DMS 273 treated with DMSO at 0.1 percent for 48 hours (cell line): ENCODE measurements around the gene CEBPE.

Experiments used
- DNase-seq: peaks from one replicate; lab custom pipeline; 2025; lab: John Stamatoyannopoulos, UW

CEBPE gene

GRCh38 chr14:23118506-23119362 lies at the start of gene CEBPE:
TSS of gene CEBPE (minus strand) at chr14:23119255. CDS start at chr14:23119091, 164 bp downstream.
- no peak for DNase-seq

GRCh38 chr14:23168246-23168645 lies 49.2 kb upstream of the CEBPE start:
- no peak for DNase-seq

GRCh38 chr14:23167116-23167847 lies 48.2 kb upstream of the CEBPE start:
- DNase-seq, result no peak

GRCh38 chr14:23164949-23165348 lies 45.9 kb upstream of the CEBPE start:
- no peak for DNase-seq

GRCh38 chr14:23164250-23164649 lies 45.2 kb upstream of the CEBPE start:
- no peak for DNase-seq

GRCh38 chr14:23163830-23164229 lies 44.8 kb upstream of the CEBPE start:
- DNase-seq, result no peak

GRCh38 chr14:23162800-23163199 lies 43.7 kb upstream of the CEBPE start:
- DNase-seq, result no peak

GRCh38 chr14:23162005-23162404 lies 43.0 kb upstream of the CEBPE start:
- DNase-seq, result no peak

GRCh38 chr14:23160924-23161522 lies 42.0 kb upstream of the CEBPE start:
- peak; percentile 67 for DNase-seq

GRCh38 chr14:23159532-23159931 lies 40.5 kb upstream of the CEBPE start:
- DNase-seq, result no peak

- DNase-seq, result no peak
Measured at GRCh38 chr14:23158779-23159178, 39.7 kb upstream of the CEBPE start.

GRCh38 chr14:23154964-23155587 lies 36.0 kb upstream of the CEBPE start:
- DNase-seq, result peak; percentile 72

- DNase-seq, result peak; percentile 93
Measured at GRCh38 chr14:23153851-23154796, 35.1 kb upstream of the CEBPE start.

- no peak for DNase-seq
Measured at GRCh38 chr14:23151342-23151741, 32.3 kb upstream of the CEBPE start.

GRCh38 chr14:23149745-23150144 lies 30.7 kb upstream of the CEBPE start:
- no peak for DNase-seq

- no peak for DNase-seq
Measured at GRCh38 chr14:23148591-23149249, 29.7 kb upstream of the CEBPE start.

- DNase-seq, result peak; percentile 79
Measured at GRCh38 chr14:23147676-23148075, 28.6 kb upstream of the CEBPE start.

- DNase-seq, result no peak
Measured at GRCh38 chr14:23146980-23147379, 27.9 kb upstream of the CEBPE start.

GRCh38 chr14:23146351-23146910 lies 27.4 kb upstream of the CEBPE start:
- no peak for DNase-seq

- DNase-seq, result no peak
Measured at GRCh38 chr14:23145794-23146350, 26.8 kb upstream of the CEBPE start.
